Measurements from ENCODE around the gene ZNF83. TPM values are rescaled to one million over a fixed set of nuclear protein-coding genes. Genes with fewer than 3 reads are reported as not detected.
A peak's percentile ranks its signal among the peaks of the same experiment; 100 is the strongest.
"Not testable (repeated sequence)": the region's sequence is repeated elsewhere in the genome, so short reads cannot be mapped to it uniquely, and the experiment has no call there.

The ZNF83 gene
- total RNA-seq, 2 experiments from 2014 or later = 58.7 to 60.2 TPM

GRCh38 chr19:52601025-52601973 lies 36.9 kb downstream of the ZNF83 start:
- intact Hi-C loops (cut with DNase I, micrococcal nuclease) = loop anchor here (1.0 to 2.0 kb wide), 7 partner anchors 30 to 134 kb away; partner anchors contain the start of genes ZNF701 (in 2 of the 2), ZNF611 (in 1 of the 2), ZNF808 (in 1 of the 2) and ZNF83 (in 1 of the 2)

GRCh38 chr19:52600639-52601024 lies 37.5 kb downstream of the ZNF83 start:
- ChIA-PET POLR2A (no interaction called here), CTCF (no interaction called here)
- Histone ChIP-seq H3K9me3 (ENCODE audit: control insufficient read depth in 1 of 2, insufficient read depth in 1 of 2, low read length in 2 of 2) (peaks cover 15 to 32% of the 10 kb centered on the region in 2 experiments), H3K36me3 (ENCODE audit: insufficient read depth, low read length) (peaks cover 17% of the 10 kb centered on the region), H3K27me3 (ENCODE audit: control insufficient read depth in 1 of 2, insufficient read depth in 2 of 2, low read length in 2 of 2) (no peaks in the 10 kb centered on the region), H3K27ac (ENCODE audit: low read depth in 1 of 2, low read length in 2 of 2) (peak overlapping the region in 1 of 2 donors; percentile 35), H3K4me3 (ENCODE audit: low read length) (peak overlapping the region; percentile 94), H3K4me1 (ENCODE audit: insufficient read depth, low read length) (peaks cover 26% of the 10 kb centered on the region)
- Mint-ChIP-seq H3K4me3 (peak overlapping the region; percentile 89), H3K36me3 (ENCODE audit: low read depth) (peaks cover 58% of the 10 kb centered on the region), H3K27me3 (no peaks in the 10 kb centered on the region), H3K27ac (peak overlapping the region; percentile 86), H3K9me3 (peaks cover 11% of the 10 kb centered on the region), H3K4me1 (ENCODE audit: low read depth) (peaks cover 39% of the 10 kb centered on the region)
- peak; percentile 13 for ATAC-seq (ENCODE audit: poor library complexity)
- intact Hi-C loops (cut with DNase I, micrococcal nuclease) = loop anchor here (1.0 to 2.0 kb wide), 7 partner anchors 30 to 135 kb away; partner anchors contain the start of genes ZNF701 (in 2 of the 2), ZNF611 (in 1 of the 2), ZNF808 (in 1 of the 2) and ZNF83 (in 1 of the 2)
- peak in 7 of 14 experiments; percentile 6 to 47 (median 10) for DNase-seq
- TF ChIP-seq CTCF (IDR thresholded peaks at IDR 0.05) = no peak

More at GRCh38 chr19:52601025-52601973, 36.9 kb downstream of the ZNF83 start:
- Histone ChIP-seq H3K36me3 (ENCODE audit: insufficient read depth, low read length) (peaks cover 14% of the 10 kb centered on the region), H3K4me3 (ENCODE audit: low read length) (peak overlapping the region; percentile 94), H3K9me3 (ENCODE audit: control insufficient read depth in 1 of 2, insufficient read depth in 1 of 2, low read length in 2 of 2) (peaks cover 15 to 37% of the 10 kb centered on the region in 2 experiments), H3K27ac (ENCODE audit: low read depth in 1 of 2, low read length in 2 of 2) (peak overlapping the region; percentile 35 to 68), H3K4me1 (ENCODE audit: insufficient read depth, low read length) (peaks cover 26% of the 10 kb centered on the region), H3K27me3 (ENCODE audit: control insufficient read depth in 1 of 2, insufficient read depth in 2 of 2, low read length in 2 of 2) (no peaks in the 10 kb centered on the region)
- POLR2A ChIA-PET = interaction anchor here (1.1 kb wide), 1 partner anchor 134 kb away, joined by 3 read pairs; the partner anchor contains the start of gene ZNF611
- peak; percentile 87 to 97 (median 93) for DNase-seq
- peak overlapping the region; percentile 86 for H3K27ac Mint-ChIP-seq
- CTCF ChIA-PET = interaction anchor here (1.2 kb wide), 1 partner anchor 74 kb away, joined by 3 read pairs; the partner anchor contains the start of gene ZNF808
- TF ChIP-seq CTCF (IDR thresholded peaks at IDR 0.05) = peak; percentile 66
- peaks cover 10% of the 10 kb centered on the region for H3K9me3 Mint-ChIP-seq
- H3K4me1 Mint-ChIP-seq (ENCODE audit: low read depth) = peaks cover 45% of the 10 kb centered on the region
- no peaks in the 10 kb centered on the region for H3K27me3 Mint-ChIP-seq
- peak; percentile 99 for ATAC-seq (ENCODE audit: poor library complexity)
- peak overlapping the region; percentile 89 for H3K4me3 Mint-ChIP-seq
- H3K36me3 Mint-ChIP-seq (ENCODE audit: low read depth) = peaks cover 58% of the 10 kb centered on the region

- Mint-ChIP-seq H3K9me3 (peaks cover 11% of the 10 kb centered on the region), H3K36me3 (ENCODE audit: low read depth) (peaks cover 62% of the 10 kb centered on the region), H3K27ac (no peak overlapping the region), H3K4me3 (no peak overlapping the region), H3K4me1 (ENCODE audit: low read depth) (peaks cover 31% of the 10 kb centered on the region), H3K27me3 (no peaks in the 10 kb centered on the region)
- TF ChIP-seq CTCF (IDR thresholded peaks at IDR 0.05) = no peak
- Histone ChIP-seq H3K27ac (ENCODE audit: low read depth in 1 of 2, low read length in 2 of 2) (no peak overlapping the region), H3K4me3 (ENCODE audit: low read length) (no peak overlapping the region), H3K27me3 (ENCODE audit: control insufficient read depth in 1 of 2, insufficient read depth in 2 of 2, low read length in 2 of 2) (no peaks in the 10 kb centered on the region), H3K4me1 (ENCODE audit: insufficient read depth, low read length) (peaks cover 26% of the 10 kb centered on the region), H3K36me3 (ENCODE audit: insufficient read depth, low read length) (peaks cover 14% of the 10 kb centered on the region), H3K9me3 (ENCODE audit: control insufficient read depth in 1 of 2, insufficient read depth in 1 of 2, low read length in 2 of 2) (peaks cover 9 to 33% of the 10 kb centered on the region in 2 experiments)
- CTCF ChIA-PET = no interaction called here
- POLR2A ChIA-PET = no interaction called here
- intact Hi-C loops (cut with DNase I, micrococcal nuclease) = no loop called here
- ATAC-seq (ENCODE audit: poor library complexity) = no peak
- DNase-seq = no peak
Observed at GRCh38 chr19:52599241-52599640, 38.9 kb downstream of the ZNF83 start.

GRCh38 chr19:52593441-52593840 lies 44.7 kb downstream of the ZNF83 start:
- Histone ChIP-seq H3K36me3 (ENCODE audit: insufficient read depth, low read length) (peaks cover 18% of the 10 kb centered on the region), H3K9me3 (ENCODE audit: control insufficient read depth in 1 of 2, insufficient read depth in 1 of 2, low read length in 2 of 2) (peaks cover 9 to 36% of the 10 kb centered on the region in 2 experiments)
- H3K4me3 Mint-ChIP-seq; DNase-seq; POLR2A ChIA-PET; ATAC-seq (ENCODE audit: poor library complexity); H3K4me3 ChIP-seq (ENCODE audit: low read length); H3K27ac ChIP-seq (ENCODE audit: low read depth in 1 of 2, low read length in 2 of 2); H3K27me3 ChIP-seq (ENCODE audit: control insufficient read depth in 1 of 2, insufficient read depth in 2 of 2, low read length in 2 of 2); H3K27ac Mint-ChIP-seq; H3K4me1 ChIP-seq (ENCODE audit: insufficient read depth, low read length); H3K27me3 Mint-ChIP-seq; CTCF ChIA-PET; H3K4me1 Mint-ChIP-seq (ENCODE audit: low read depth); intact Hi-C loops (cut with DNase I, micrococcal nuclease): not testable (repeated sequence)
- H3K9me3 Mint-ChIP-seq = peaks cover 11% of the 10 kb centered on the region
- peaks cover 76% of the 10 kb centered on the region for H3K36me3 Mint-ChIP-seq (ENCODE audit: low read depth)
